ENCODE results near the gene ABCB9. TPM values are rescaled to one million over a fixed set of nuclear protein-coding genes. Genes with fewer than 3 reads are reported as not detected.

Gene ABCB9
- total RNA-seq, 1 donor from 2014 or later: 14.3 TPM

- DNase-seq (ENCODE audit: extremely low read depth, low read depth, low spot score): no peak
Observed at GRCh38 chr12:122995503-122996187, 29.4 kb upstream of the ABCB9 start.

- DNase-seq (ENCODE audit: extremely low read depth, low read depth, low spot score): no peak
Observed at GRCh38 chr12:122994781-122995502, 28.7 kb upstream of the ABCB9 start.

- no peak for DNase-seq (ENCODE audit: extremely low read depth, low read depth, low spot score)
Observed at GRCh38 chr12:122994140-122994675, 27.9 kb upstream of the ABCB9 start.

DNA sequence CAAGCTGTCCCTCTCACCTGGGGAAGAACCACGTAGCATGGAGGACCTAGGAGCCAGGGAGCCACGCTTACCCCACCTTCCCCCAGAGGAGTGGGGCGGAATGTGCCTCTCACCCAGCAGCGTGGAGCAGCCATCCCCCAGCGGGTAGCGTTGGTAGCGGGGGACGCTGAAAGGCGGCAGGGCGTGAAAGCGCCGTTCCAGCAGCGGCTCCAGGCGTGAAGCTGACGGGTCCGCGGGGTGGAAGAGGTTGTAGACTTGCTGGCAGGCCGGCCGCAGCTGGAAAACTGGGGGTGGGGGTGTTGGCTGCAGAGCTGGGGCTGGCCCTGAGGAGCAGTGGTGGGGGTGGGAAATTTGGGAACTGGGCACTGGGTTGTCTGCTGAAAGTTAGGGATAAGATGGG lies 26.1 kb upstream of the ABCB9 start:
- no peak for DNase-seq (ENCODE audit: extremely low read depth, low read depth, low spot score)

DNA sequence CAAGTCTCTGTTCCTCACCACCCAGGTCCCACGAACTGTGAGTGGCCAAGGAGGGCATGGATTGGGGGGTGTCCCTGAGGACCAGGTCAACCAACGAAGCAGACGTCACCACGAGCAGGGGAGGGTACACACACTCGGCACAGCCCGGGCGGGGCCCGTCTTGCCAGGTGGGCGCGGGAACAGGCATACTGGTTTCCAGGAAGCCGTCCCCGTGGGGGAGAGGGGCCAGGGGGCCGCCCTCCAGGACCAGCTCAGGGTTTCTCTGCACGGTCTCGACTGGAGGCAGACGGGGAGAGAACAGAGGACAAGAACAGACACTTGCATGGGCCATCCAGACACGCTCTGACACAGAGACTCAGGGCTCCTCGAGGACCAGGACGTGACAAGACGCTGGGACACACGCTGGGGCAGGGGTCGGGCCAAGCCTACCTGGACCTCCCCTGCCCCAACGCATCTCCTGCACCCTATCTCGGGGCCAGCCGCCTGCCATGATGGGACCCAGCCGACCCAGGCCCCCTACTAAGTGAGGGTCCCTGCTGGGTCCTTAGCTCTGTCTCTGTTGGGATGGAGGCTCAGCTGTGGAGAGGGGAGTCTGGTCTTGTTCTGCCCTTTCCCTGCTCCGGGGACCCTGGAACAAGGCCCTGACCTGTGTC lies 25.5 kb upstream of the ABCB9 start:
- no peak for DNase-seq (ENCODE audit: extremely low read depth, low read depth, low spot score)

DNA sequence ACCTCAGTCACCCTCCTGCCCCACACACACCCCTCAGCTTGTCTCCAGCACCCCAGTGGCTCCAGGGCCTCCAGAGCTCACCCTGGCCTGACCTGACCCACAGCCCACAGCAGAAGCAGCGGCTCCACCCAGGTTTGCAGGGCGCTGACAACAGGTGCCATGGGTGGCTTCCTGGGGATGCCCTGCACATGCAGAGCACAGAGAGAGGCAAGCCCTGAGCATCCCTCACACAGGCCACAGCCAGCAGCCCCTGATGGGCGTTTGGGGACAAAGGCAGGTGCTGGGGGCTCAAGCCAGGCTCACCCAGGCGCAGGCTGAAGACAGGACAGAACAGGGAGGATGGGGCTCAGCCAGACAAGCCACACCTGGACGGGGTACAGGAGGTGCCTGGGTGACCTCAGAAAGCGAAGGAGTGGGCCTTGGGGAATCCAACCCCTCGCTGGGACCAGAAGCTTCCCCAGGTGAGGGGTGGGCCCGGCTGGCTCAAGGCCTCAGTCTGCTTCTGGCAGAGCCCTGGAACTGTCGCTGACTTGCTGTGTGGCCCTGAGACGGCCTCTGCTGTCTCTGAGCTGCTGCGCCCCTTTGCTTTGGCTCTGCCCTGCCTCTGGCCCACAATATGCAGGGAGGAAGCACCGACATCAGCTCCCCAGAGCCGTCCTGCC lies 24.8 kb upstream of the ABCB9 start:
- DNase-seq (ENCODE audit: extremely low read depth, low read depth, low spot score): no peak

GRCh38 chr12:122990561-122990960 lies 24.3 kb upstream of the ABCB9 start:
- no peak for DNase-seq (ENCODE audit: extremely low read depth, low read depth, low spot score)

DNA sequence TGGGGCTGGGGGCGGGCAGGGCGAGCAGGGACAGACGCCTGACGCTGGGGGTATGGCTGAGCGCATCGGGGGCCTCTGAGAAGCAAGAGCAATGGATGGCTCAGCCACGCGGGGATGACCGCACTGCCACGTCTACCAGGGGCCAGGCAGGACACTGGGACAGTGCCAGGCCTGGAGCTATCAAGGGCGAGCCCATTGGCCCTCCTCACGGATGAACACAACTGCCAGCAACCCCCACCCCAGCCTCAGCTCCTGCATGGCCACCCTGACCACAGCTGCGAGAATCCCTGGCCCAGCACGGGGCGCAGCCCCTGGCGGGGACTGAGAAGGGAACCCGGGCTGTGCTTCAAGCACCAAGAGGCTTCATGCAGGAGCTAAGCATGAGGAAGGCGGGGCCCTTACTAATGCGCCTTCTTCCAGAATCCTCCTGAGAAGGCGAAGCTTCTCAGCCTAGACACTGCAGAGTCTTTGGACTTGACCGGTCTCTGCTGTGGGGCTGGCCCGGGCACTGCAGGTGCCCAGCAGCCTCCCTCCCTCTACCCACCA lies 23.7 kb upstream of the ABCB9 start:
- DNase-seq (ENCODE audit: extremely low read depth, low read depth, low spot score): no peak

DNA sequence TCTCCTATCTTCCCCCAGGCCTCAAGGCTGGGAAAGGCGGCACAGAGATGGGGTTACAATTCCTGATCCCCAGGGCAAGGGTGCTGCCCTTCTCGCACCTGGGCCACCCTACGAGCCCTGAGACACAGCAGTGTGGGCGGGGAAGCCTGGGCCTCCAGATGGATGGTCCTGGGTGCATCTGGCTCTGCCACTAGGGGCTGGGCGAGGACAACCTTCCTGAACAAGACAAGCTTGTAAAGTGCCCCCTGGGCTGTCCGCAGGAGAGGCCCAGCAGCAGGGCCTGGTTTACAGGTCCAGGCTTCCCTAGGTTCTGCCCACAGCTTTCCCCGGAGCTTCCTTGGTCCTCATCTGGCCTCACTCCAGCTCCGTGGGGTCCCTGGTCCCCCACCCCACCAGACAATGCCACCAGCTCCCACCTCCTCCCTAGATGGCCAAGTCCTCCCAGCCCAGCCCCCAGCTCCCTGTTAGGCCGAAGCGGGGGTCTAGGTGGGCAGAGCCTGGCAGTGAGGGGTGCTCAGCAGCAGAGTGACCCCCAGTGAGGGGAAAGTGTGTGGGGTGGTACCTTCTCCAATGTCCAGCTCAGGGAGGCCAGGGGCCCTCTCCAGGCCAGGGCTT lies 23.1 kb upstream of the ABCB9 start:
- DNase-seq (ENCODE audit: extremely low read depth, low read depth, low spot score): no peak

GRCh38 chr12:122988612-122989212 lies 22.4 kb upstream of the ABCB9 start:
- DNase-seq (ENCODE audit: extremely low read depth, low read depth, low spot score): no peak

- DNase-seq (ENCODE audit: extremely low read depth, low read depth, low spot score): no peak
Observed at GRCh38 chr12:122988036-122988435, 21.8 kb upstream of the ABCB9 start.

DNA sequence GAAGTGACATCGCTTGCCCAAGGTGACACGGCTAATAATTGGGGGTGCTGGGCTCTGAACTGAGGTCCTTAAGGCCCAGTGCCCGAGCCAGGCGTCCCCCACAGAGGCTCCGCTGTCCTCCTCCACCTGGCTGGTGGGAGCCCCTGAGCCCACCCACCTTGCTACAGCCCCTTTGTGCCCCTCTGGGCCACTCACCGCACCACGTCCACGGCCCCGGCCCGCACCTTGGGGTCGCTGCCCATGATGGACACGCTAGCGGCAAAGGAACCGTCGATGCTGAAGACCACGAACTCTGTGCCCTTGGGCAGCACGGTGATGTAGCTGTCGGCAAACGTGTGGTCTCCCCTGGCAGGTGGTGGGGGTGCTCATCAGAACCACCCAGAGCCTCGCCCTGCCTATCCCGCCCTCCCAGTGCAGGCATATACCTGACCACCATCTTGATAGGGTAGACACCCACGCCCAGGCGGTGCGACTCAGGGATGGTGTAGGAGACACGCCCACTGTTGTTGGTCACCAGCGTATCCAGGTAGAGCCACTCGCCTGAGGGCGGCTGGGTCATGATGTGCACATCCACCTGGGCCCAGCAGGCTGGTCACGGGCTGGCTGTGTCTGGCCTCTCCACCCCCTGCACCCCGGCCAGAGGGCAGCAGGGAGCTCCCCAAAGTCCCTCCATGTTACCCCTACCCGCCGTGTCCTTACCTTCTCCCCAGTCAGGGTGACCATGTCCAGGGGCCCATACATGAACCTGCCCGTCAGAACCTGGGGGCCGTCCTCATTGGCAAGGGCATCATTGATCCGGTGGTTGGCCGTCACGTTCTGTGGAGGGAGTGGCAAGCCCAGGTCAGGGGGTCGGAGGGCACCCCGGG lies 21.1 kb upstream of the ABCB9 start:
- DNase-seq (ENCODE audit: extremely low read depth, low read depth, low spot score): no peak

DNA sequence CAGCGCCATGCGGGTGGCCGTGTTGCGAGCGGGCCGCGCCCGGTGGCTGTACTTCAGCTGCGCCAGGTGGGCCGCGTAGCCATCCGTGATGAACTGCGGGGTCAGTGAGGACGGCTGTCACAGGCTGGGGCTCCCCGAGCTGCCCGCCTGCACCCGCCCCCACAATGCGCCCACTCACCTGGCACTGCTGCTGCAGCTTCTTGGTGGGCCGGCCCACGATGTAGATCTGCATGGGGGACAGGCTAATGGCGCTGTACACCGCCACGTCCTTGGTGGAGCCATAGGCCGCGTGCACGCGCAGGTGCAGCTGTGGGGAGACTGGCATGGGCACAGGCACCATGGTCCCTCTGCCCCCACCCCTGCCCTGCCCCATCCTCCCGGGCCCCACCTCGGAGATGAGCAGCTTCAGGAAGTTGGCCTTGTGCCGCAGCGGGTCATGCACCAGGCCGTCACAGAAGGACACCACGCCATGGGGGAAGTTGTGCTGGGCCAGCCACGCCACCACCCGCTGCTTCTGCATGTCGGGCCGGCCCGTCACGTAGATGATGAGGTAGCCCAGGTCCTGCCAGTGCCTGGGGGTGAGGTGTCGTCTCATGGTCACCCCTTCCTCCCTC lies 20.1 kb upstream of the ABCB9 start:
- no peak for DNase-seq (ENCODE audit: extremely low read depth, low read depth, low spot score)

GRCh38 chr12:122985338-122986257 lies 19.3 kb upstream of the ABCB9 start:
- DNase-seq (ENCODE audit: extremely low read depth, low read depth, low spot score): no peak

DNA sequence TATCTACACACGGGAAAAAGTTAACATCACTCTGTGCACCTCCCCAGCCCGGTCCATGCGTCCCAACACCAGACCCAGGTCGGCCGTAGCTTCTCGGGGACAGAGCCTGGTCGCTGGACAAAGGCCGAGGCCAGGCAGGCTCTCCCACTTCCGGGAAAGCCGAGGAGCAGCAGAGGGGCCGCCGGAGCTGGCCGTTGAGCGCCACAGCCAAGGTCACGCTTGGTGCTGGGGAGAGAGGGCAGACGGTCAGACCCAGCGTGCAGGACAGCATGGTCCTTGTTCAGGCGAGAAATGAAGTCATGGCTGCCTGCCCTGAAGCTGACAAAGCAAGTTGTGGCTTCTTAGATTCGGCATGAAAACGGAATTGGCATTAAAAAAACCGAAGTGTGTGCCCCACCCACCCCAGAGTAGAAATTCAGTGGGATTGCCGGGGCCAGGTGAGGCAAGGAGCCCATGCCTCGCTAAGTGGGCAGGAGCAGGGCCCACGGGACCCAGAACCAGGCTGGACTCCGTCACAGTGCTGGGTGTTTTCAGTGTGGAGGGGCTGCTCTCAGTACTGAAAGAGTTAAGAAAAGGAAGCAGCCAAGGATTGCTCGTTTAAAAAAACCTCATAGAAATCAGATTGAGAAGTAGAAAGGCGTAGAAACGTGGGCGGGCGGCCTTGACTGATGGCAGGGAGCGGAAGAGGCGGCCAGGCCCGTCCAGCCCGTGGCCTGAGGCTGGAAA lies 18.5 kb upstream of the ABCB9 start:
- DNase-seq (ENCODE audit: extremely low read depth, low read depth, low spot score): no peak

- no peak for DNase-seq (ENCODE audit: extremely low read depth, low read depth, low spot score)
Observed at GRCh38 chr12:122983789-122984515, 17.7 kb upstream of the ABCB9 start.

All from glomerular endothelial cell (primary cell).